Measurements from ENCODE around the gene MINDY4. TPM values are rescaled to one million over a fixed set of nuclear protein-coding genes. Genes with fewer than 3 reads are reported as not detected.

The MINDY4 gene
- total RNA-seq, 4 donors from 2014 or later: 8.4 to 31.1 (median 20.2) TPM

DNA sequence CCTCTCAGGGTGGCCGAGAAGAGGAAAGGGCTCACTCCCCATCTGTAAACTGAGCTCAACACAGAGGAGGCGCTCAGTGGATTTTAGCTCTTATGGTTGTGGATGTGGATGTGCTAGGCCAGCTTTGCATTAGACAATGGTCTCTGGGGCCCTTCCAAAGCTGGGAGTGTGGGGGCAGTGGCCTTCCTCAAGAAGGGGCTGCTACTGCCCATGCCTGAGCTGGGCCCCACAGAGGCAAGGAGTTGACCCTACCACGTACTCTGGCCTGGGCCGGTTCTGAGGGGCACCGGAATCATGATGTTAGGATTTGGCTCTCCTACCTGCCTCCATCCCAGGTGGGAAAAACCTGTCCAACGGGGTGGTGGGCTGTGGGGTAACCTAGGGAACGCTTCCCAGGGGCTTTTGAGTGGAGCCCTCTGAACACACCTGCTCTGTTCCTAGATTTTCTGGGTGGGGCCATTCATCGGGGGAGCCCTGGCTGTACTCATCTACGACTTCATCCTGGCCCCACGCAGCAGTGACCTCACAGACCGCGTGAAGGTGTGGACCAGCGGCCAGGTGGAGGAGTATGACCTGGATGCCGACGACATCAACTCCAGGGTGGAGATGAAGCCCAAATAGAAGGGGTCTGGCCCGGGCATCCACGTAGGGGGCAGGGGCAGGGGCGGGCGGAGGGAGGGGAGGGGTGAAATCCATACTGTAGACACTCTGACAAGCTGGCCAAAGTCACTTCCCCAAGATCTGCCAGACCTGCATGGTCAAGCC, 152.0 kb downstream of the MINDY4 start:
- peaks cover 37 to 63% (median 53%) of the 10 kb centered on the region in 4 donors for H3K36me3 ChIP-seq
- H3K9me3 ChIP-seq: peaks cover 0 to 9% (median 4%) of the 10 kb centered on the region in 4 donors
- no peaks in the 10 kb centered on the region for H3K27me3 ChIP-seq
- H3K4me1 ChIP-seq: peaks cover 41 to 45% (median 44%) of the 10 kb centered on the region in 4 donors
- TF ChIP-seq EP300 (IDR thresholded peaks at IDR 0.05) (no peak), POLR2A (IDR thresholded peaks at IDR 0.05; ENCODE audit: low read depth) (no peak), POLR2AphosphoS5 (IDR thresholded peaks at IDR 0.05) (no peak)
- TF ChIP-seq, protein P1, sequence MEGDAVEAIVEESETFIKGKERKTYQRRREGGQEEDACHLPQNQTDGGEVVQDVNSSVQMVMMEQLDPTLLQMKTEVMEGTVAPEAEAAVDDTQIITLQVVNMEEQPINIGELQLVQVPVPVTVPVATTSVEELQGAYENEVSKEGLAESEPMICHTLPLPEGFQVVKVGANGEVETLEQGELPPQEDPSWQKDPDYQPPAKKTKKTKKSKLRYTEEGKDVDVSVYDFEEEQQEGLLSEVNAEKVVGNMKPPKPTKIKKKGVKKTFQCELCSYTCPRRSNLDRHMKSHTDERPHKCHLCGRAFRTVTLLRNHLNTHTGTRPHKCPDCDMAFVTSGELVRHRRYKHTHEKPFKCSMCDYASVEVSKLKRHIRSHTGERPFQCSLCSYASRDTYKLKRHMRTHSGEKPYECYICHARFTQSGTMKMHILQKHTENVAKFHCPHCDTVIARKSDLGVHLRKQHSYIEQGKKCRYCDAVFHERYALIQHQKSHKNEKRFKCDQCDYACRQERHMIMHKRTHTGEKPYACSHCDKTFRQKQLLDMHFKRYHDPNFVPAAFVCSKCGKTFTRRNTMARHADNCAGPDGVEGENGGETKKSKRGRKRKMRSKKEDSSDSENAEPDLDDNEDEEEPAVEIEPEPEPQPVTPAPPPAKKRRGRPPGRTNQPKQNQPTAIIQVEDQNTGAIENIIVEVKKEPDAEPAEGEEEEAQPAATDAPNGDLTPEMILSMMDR (IDR thresholded peaks at IDR 0.05): no peak
- peak overlapping the region; percentile 84 to 90 (median 88) for H3K27ac ChIP-seq (replicated peaks in 1 of 4)
- peak; percentile 83 for DNase-seq (ENCODE audit: extremely low spot score)
- H3K4me3 ChIP-seq: no peak overlapping the region
- intact Hi-C loops (cut with DNase I): no loop called here
- 92% methylated on average over 19 of the region's 19 CpGs for WGBS

DNA sequence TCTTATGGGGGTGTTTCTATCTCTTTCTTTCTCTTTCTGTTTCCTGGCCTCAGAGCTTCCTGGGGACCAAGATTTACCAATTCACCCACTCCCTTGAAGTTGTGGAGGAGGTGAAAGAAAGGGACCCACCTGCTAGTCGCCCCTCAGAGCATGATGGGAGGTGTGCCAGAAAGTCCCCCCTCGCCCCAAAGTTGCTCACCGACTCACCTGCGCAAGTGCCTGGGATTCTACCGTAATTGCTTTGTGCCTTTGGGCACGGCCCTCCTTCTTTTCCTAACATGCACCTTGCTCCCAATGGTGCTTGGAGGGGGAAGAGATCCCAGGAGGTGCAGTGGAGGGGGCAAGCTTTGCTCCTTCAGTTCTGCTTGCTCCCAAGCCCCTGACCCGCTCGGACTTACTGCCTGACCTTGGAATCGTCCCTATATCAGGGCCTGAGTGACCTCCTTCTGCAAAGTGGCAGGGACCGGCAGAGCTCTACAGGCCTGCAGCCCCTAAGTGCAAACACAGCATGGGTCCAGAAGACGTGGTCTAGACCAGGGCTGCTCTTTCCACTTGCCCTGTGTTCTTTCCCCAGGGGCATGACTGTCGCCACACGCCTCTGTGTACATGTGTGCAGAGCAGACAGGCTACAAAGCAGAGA, 152.7 kb downstream of the MINDY4 start:
- peaks cover 34 to 38% (median 37%) of the 10 kb centered on the region in 4 donors for H3K4me1 ChIP-seq
- H3K9me3 ChIP-seq: peaks cover 0 to 9% (median 4%) of the 10 kb centered on the region in 4 donors
- H3K27ac ChIP-seq (replicated peaks in 1 of 4): peak overlapping the region in 2 of 4 donors; percentile 89 to 90
- no peak overlapping the region for H3K4me3 ChIP-seq
- H3K36me3 ChIP-seq: peaks cover 37 to 63% (median 53%) of the 10 kb centered on the region in 4 donors
- TF ChIP-seq, protein P1 (IDR thresholded peaks at IDR 0.05): no peak
- TF ChIP-seq POLR2AphosphoS5 (IDR thresholded peaks at IDR 0.05) (no peak), POLR2A (IDR thresholded peaks at IDR 0.05; ENCODE audit: low read depth) (no peak), EP300 (IDR thresholded peaks at IDR 0.05) (no peak)
- 88% methylated on average over 12 of the region's 13 CpGs for WGBS
- peak; percentile 87 for DNase-seq (ENCODE audit: extremely low spot score)
- intact Hi-C loops (cut with DNase I): no loop called here
- H3K27me3 ChIP-seq: no peaks in the 10 kb centered on the region

DNA sequence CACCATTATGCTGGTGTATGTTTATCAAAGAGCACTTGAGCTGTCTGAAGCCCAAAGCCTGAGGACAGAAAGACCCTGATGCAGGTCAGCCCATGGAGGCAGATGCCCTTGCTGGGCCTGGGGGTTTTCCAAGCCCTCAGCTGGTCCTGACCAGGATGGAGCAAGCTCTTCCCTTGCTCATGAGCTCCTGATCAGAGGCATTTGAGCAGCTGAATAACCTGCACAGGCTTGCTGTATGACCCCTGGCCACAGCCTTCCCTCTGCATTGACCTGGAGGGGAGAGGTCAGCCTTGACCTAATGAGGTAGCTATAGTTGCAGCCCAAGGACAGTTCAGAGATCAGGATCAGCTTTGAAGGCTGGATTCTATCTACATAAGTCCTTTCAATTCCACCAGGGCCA, 153.4 kb downstream of the MINDY4 start:
- Histone ChIP-seq H3K4me1 (peaks cover 27 to 32% (median 30%) of the 10 kb centered on the region in 4 donors), H3K36me3 (peaks cover 37 to 63% (median 53%) of the 10 kb centered on the region in 4 donors), H3K27me3 (no peaks in the 10 kb centered on the region), H3K9me3 (peaks cover 0 to 9% (median 4%) of the 10 kb centered on the region in 4 donors), H3K4me3 (no peak overlapping the region), H3K27ac (replicated peaks in 1 of 4) (no peak overlapping the region)
- intact Hi-C loops (cut with DNase I): loop anchor here (5.0 kb wide), 1 partner anchor 117 kb away; no protein-coding TSS in a partner anchor
- TF ChIP-seq POLR2A (IDR thresholded peaks at IDR 0.05; ENCODE audit: low read depth) (no peak), POLR2AphosphoS5 (IDR thresholded peaks at IDR 0.05) (no peak), EP300 (IDR thresholded peaks at IDR 0.05) (no peak)
- TF ChIP-seq, protein P1 (IDR thresholded peaks at IDR 0.05): no peak
- peak; percentile 60 for DNase-seq (ENCODE audit: extremely low spot score)

DNA sequence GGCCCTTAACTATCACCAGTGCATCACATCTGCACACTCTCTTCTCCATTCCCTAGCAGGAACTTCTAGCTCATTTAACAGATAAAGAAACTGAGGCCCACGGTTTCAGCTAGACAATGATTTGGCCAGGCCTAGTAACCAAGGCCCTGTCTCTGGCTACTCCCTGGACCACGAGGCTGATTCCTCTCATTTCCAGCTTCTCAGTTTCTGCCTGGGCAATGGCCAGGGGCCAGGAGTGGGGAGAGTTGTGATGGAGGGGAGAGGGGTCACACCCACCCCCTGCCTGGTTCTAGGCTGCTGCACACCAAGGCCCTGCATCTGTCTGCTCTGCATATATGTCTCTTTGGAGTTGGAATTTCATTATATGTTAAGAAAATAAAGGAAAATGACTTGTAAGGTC, 153.9 kb downstream of the MINDY4 start:
- 73% methylated on average over 2 of the region's 2 CpGs for WGBS
- TF ChIP-seq POLR2A (IDR thresholded peaks at IDR 0.05; ENCODE audit: low read depth) (no peak), POLR2AphosphoS5 (IDR thresholded peaks at IDR 0.05) (no peak), EP300 (IDR thresholded peaks at IDR 0.05) (no peak)
- TF ChIP-seq, protein P1 (IDR thresholded peaks at IDR 0.05): no peak

More for the DNA sequence above, 153.9 kb downstream of the MINDY4 start:
- no peak overlapping the region for H3K4me3 ChIP-seq
- peaks cover 37 to 63% (median 53%) of the 10 kb centered on the region in 4 donors for H3K36me3 ChIP-seq
- H3K4me1 ChIP-seq: peaks cover 22 to 30% (median 26%) of the 10 kb centered on the region in 4 donors
- H3K9me3 ChIP-seq: peaks cover 0 to 9% (median 4%) of the 10 kb centered on the region in 4 donors
- no peak overlapping the region for H3K27ac ChIP-seq (replicated peaks in 1 of 4)
- no peak for DNase-seq (ENCODE audit: extremely low spot score)
- intact Hi-C loops (cut with DNase I): loop anchor here (5.0 kb wide), 1 partner anchor 118 kb away; no protein-coding TSS in a partner anchor
- H3K27me3 ChIP-seq: no peaks in the 10 kb centered on the region
